IMR-90 (cell line): ENCODE results near the gene LY6G6D.

Experiments
- BHLHE40 ChIP-seq: fragments of 150-350 bp; IDR thresholded peaks from 2 replicates; pipeline ENCODE4 v1.6.1; 2016; ENCODE audit warnings: mild to moderate bottlenecking, low read depth, low read length
- MAFK ChIP-seq: IDR thresholded peaks from 2 replicates; pipeline ENCODE4 v1.6.1; 2012; ENCODE audit warnings: low read depth, low read length, improper control_type of control experiment
- POLR2A ChIP-seq: IDR thresholded peaks from 2 replicates; pipeline ENCODE4 v1.6.1; 2012; ENCODE audit warnings: mild to moderate bottlenecking, low read depth, low read length
- RAD21 ChIP-seq: IDR thresholded peaks from 2 replicates; pipeline ENCODE4 v1.6.1; 2012; ENCODE audit warnings: low read length, improper control_type of control experiment
- RCOR1 ChIP-seq: IDR thresholded peaks from 2 replicates; pipeline ENCODE4 v1.6.1; 2012; ENCODE audit warnings: mild to moderate bottlenecking, low read length, improper control_type of control experiment; ENCODE audit not compliant: insufficient replicate concordance
- SMC3 ChIP-seq: fragments of 150-350 bp; IDR thresholded peaks from 2 replicates; pipeline ENCODE4 v1.6.1; 2016; ENCODE audit warnings: low read depth, mild to moderate bottlenecking, antibody characterized with exemption, low read length, moderate library complexity
- TF ChIP-seq, protein P1 (sequence below): conservative IDR thresholded peaks from 2 replicates; pipeline ENCODE4 v1.5.1; 2012; ENCODE audit warnings: mild to moderate bottlenecking, low read depth, low read length, improper control_type of control experiment
- TF ChIP-seq, protein P2 (sequence below): fragments of 150-350 bp; IDR thresholded peaks from 2 replicates; pipeline ENCODE4 v1.6.1; 2017; ENCODE audit warnings: mild to moderate bottlenecking, antibody characterized with exemption, low read length, low read depth

DNA sequence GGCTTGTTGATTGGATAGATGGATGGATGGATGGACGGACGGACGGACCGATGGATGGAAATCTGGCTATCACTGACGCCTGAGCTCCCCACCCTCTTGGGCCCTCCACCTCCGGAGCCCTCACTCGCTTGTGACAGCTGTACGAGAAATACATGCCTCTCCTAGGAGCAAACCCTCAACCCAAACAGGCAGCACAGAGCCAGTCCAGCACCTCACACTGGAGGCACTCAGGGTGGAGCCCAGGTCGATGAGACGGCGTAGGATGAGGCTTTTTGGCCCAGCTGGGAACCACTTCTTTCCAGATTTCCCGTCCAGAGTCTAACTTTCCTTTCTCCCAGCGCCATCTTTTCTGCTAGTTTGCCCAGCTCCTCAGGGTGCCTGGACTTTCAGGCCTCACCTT lies 31.6 kb upstream of the LY6G6D start:
- TF ChIP-seq MAFK (no peak), RAD21 (no peak), SMC3 (no peak), RCOR1 (no peak), BHLHE40 (no peak), POLR2A (no peak)
- TF ChIP-seq, protein P1, sequence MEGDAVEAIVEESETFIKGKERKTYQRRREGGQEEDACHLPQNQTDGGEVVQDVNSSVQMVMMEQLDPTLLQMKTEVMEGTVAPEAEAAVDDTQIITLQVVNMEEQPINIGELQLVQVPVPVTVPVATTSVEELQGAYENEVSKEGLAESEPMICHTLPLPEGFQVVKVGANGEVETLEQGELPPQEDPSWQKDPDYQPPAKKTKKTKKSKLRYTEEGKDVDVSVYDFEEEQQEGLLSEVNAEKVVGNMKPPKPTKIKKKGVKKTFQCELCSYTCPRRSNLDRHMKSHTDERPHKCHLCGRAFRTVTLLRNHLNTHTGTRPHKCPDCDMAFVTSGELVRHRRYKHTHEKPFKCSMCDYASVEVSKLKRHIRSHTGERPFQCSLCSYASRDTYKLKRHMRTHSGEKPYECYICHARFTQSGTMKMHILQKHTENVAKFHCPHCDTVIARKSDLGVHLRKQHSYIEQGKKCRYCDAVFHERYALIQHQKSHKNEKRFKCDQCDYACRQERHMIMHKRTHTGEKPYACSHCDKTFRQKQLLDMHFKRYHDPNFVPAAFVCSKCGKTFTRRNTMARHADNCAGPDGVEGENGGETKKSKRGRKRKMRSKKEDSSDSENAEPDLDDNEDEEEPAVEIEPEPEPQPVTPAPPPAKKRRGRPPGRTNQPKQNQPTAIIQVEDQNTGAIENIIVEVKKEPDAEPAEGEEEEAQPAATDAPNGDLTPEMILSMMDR = no peak
- TF ChIP-seq, protein P2, sequence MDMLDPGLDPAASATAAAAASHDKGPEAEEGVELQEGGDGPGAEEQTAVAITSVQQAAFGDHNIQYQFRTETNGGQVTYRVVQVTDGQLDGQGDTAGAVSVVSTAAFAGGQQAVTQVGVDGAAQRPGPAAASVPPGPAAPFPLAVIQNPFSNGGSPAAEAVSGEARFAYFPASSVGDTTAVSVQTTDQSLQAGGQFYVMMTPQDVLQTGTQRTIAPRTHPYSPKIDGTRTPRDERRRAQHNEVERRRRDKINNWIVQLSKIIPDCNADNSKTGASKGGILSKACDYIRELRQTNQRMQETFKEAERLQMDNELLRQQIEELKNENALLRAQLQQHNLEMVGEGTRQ = no peak
